Activated CD4-positive, alpha-beta T cell treated with anti-CD3 and anti-CD28 coated beads, Interleukin-2, Interleukin-6, amounts not matched to agents 100 ng/mL and 50 ng/mL, durations not matched to agents 16 hours and 8 hours (primary cell): ENCODE measurements around the gene RANBP3.

ENCODE experiments used
- DNase-seq: peaks from one replicate; pipeline ENCODE4 v3.0.0-alpha.2; 2020

Gene RANBP3

GRCh38 chr19:5923356-5923755 lies 54.6 kb downstream of the RANBP3 start:
- DNase-seq: no peak

- DNase-seq: no peak
Measured at GRCh38 chr19:5922161-5922545, 55.8 kb downstream of the RANBP3 start.

- no peak for DNase-seq
Measured at GRCh38 chr19:5921516-5922160, 56.3 kb downstream of the RANBP3 start.

GRCh38 chr19:5918463-5919079 lies 59.4 kb downstream of the RANBP3 start:
- no peak for DNase-seq

- no peak for DNase-seq
Measured at GRCh38 chr19:5917431-5918107, 60.4 kb downstream of the RANBP3 start.

GRCh38 chr19:5916181-5916708 lies 61.7 kb downstream of the RANBP3 start:
- no peak for DNase-seq

GRCh38 chr19:5915782-5916165 lies 62.2 kb downstream of the RANBP3 start:
- DNase-seq: no peak

GRCh38 chr19:5914946-5915781 lies 62.8 kb downstream of the RANBP3 start:
- DNase-seq: no peak

GRCh38 chr19:5914358-5914774 lies 63.6 kb downstream of the RANBP3 start:
- no peak for DNase-seq

- no peak for DNase-seq
Measured at GRCh38 chr19:5913739-5914357, 64.1 kb downstream of the RANBP3 start, which contains the start of gene CAPS. CAPS (plus strand) TSS chr19:5914254; CDS start chr19:5914407, 153 bp downstream.

GRCh38 chr19:5911366-5911765 lies 66.6 kb downstream of the RANBP3 start:
- DNase-seq: no peak

GRCh38 chr19:5910638-5910907 lies 67.4 kb downstream of the RANBP3 start:
- DNase-seq: no peak

- DNase-seq: no peak
Measured at GRCh38 chr19:5908773-5909442, 69.0 kb downstream of the RANBP3 start.

GRCh38 chr19:5907241-5907640 lies 70.7 kb downstream of the RANBP3 start:
- DNase-seq: no peak

GRCh38 chr19:5905114-5905778 lies 72.7 kb downstream of the RANBP3 start:
- DNase-seq: no peak

- peak; percentile 100 for DNase-seq
Measured at GRCh38 chr19:5904352-5905113, 73.4 kb downstream of the RANBP3 start, which contains the start of gene VMAC. VMAC (plus strand) TSS chr19:5904872; CDS start chr19:5904891, 19 bp downstream.

- DNase-seq: peak; percentile 97
Measured at GRCh38 chr19:5903624-5904351, 74.2 kb downstream of the RANBP3 start, which contains the start of gene NDUFA11. NDUFA11 (minus strand) TSS chr19:5903790; CDS start chr19:5903708, 82 bp downstream.

GRCh38 chr19:5903056-5903623 lies 74.8 kb downstream of the RANBP3 start:
- DNase-seq: no peak

GRCh38 chr19:5900976-5901375 lies 77.0 kb downstream of the RANBP3 start:
- no peak for DNase-seq
